Gastrocnemius medialis (tissue), 4 donors: ENCODE results near the gene GPRIN2.

Source experiments
- CTCF ChIP-seq, 5 experiments: fragments of 450-650 bp in 3 of 5; fragments of 200-600 bp in 2 of 5; sonication (generic) in 2 of 5; IDR thresholded peaks in 4 of 5; conservative IDR thresholded peaks in 1 of 5; 1 replicate in 4 of 5; 2 replicates in 1 of 5; pipeline ENCODE4 v1.5.1; 2016 to 2019; ENCODE audit warnings: antibody characterized with exemption in 5 of 5, mild to moderate bottlenecking in 3 of 5, moderate library complexity in 3 of 5
- POLR2A ChIP-seq, 2 donors: fragments of 450-650 bp; IDR thresholded peaks; one replicate each; pipeline ENCODE4 v1.6.1; 2017; ENCODE audit warnings: antibody characterized with exemption in 2 of 2, mild to moderate bottlenecking in 2 of 2, moderate library complexity in 2 of 2

GRCh38 chr10:46543466-46544377 lies 12.7 kb downstream of the GPRIN2 start:
- TF ChIP-seq POLR2A (IDR thresholded peaks at IDR 0.05) (no peak), CTCF (IDR thresholded peaks at IDR 0.05 in 4 of 5, conservative IDR thresholded peaks at IDR 0.05 in 1 of 5) (no peak)
